Epithelial cell of esophagus (primary cell): ENCODE data around the gene NAA25.
"Not testable (repeated sequence)": the region's sequence is repeated elsewhere in the genome, so short reads cannot be mapped to it uniquely, and the experiment has no call there.

Experiments used
- DNase-seq: peaks from one replicate; pipeline ENCODE4 v3.0.0; 2010; ENCODE audit warnings: low read depth
- H3K4me3 ChIP-seq: 2 replicates; pipeline ENCODE4 v1.5.1; 2011; ENCODE audit warnings: mild to moderate bottlenecking, low read length, control low read depth
- TF ChIP-seq, protein P1 (sequence below): IDR thresholded peaks from 2 replicates; pipeline ENCODE4 v1.5.1; 2011; ENCODE audit warnings: low read depth, mild to moderate bottlenecking, low read length, control low read depth, inconsistent platforms; ENCODE audit not compliant: insufficient read depth; ENCODE audit errors: missing control alignments

NAA25 gene

DNA sequence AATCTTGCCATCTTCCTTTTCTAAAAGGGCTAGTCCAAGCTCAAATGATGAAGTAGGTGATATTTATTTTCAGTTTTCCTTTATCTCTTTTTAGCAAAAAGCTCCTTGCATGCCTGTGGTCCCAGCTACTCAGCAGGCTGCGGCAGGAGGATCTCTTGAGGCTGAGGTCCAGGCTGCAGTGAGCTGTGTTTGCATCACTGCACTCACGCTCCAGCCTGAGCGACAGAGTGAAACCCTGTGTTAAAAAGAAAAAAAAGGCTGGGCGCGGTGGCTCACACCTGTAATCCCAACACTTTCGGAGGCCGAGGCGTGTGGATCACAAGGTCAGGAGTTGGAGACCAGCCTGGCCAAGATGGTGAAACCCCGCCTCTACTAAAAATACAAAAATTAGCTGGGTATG, 100.6 kb downstream of the NAA25 start:
- no peak overlapping the region for H3K4me3 ChIP-seq
- DNase-seq, result no peak
- TF ChIP-seq, protein P1, sequence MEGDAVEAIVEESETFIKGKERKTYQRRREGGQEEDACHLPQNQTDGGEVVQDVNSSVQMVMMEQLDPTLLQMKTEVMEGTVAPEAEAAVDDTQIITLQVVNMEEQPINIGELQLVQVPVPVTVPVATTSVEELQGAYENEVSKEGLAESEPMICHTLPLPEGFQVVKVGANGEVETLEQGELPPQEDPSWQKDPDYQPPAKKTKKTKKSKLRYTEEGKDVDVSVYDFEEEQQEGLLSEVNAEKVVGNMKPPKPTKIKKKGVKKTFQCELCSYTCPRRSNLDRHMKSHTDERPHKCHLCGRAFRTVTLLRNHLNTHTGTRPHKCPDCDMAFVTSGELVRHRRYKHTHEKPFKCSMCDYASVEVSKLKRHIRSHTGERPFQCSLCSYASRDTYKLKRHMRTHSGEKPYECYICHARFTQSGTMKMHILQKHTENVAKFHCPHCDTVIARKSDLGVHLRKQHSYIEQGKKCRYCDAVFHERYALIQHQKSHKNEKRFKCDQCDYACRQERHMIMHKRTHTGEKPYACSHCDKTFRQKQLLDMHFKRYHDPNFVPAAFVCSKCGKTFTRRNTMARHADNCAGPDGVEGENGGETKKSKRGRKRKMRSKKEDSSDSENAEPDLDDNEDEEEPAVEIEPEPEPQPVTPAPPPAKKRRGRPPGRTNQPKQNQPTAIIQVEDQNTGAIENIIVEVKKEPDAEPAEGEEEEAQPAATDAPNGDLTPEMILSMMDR, result no peak

DNA sequence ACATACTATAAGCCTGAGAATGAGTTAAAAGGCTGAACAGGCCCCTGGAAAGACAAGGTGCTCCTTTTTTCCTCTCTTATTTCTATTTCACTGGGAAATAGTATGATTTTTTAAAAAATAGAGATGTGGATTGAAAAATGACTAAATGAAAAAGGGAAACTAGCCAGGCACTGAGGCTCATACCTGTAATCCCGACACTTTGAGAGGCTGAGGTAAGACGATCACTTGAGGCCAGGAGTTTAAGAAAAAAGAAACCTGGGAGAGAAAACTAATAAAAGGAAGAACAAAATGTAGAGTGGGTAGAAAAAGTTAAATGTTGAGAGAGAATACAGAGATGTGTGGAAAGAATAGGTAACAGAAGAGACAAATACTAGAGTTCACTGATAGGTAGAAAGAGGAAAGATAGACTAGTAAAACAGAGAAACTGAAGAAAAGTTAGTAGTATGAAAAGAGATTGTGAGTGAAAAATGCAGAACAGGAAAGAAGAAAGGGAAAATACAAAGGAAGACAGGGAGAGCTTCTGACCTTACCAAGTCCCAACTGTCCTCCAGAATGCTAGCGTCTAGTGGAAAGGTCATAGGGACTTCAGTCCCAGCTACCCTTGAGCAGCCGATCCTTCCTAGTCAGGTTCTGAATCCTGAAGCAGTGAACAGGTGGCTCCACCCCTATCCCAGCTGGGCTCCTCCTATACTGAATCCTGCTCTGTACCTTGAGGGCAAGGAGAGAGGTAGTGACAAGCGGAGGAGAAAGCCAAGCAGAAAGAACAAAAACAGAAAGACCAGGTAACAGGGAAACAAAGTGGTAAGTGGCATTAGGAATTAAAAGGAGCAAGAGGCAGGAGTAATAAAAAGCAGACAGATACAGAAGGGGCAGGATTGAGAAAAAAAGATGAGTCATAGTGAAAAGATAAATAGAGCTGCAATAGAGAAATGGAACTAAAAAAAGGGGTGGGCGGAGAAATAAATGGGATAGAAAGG, 102.9 kb downstream of the NAA25 start:
- DNase-seq, result peak; percentile 51
- H3K4me3 ChIP-seq, result no peak overlapping the region
- TF ChIP-seq, protein P1, result no peak

DNA sequence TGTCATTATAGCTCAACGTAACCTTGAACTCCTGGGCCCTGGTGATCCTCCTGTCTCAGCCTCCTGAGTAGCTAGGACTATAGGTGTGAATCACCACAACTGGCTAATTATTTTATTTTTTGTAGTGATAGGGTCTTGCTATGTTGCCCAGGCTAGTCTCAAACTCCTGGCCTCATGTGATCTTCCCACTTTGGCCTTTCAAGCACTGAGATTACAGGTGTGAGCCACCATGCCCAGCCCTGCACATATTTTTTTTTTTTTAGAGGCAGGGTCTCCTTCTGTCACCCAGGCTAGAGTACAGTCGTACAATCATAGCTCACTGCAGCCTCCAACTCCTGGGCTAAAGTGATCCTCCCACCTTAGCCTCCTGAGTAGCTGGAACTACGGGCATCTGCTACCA, 104.5 kb downstream of the NAA25 start:
- TF ChIP-seq, protein P1, result no peak
- H3K4me3 ChIP-seq, result no peak overlapping the region
- no peak for DNase-seq

DNA sequence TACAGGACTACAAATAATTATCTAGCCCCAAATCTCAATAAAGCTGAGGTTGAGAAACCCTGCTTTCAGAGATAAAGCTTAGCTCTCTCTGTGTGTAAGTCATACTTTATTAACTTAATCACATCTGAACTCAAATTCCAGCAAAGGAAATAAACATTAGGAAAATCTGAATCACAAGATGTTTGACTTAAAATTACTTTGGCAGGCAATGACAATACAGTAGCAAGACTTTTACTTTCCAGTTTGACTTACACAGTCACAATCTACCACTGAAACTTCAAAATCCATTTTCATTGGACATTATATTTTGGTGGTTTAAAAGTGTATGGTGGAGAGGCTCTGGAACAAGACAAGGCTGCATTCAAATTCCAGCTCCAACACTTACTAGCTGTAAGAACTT, 107.0 kb downstream of the NAA25 start:
- DNase-seq, result no peak
- no peak overlapping the region for H3K4me3 ChIP-seq
- TF ChIP-seq, protein P1, result no peak

DNA sequence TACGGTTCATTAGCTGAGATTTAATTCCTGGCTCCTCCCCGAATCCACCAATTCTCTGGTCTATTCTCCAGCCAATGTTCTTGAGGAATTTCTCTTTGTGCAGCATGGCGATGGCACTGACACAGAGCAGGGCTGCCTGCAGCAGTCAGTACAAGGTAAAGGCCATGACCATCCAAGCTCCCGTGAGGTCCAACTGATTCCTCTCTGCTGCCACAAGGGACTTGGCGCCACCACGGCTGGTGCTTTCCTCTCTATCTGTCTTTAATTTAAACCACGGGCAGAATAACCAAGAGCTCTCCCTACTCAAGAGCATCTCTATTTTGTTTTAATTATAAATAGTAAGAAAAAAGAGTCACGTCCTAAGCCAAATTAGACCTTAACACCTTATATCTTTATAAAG, 107.8 kb downstream of the NAA25 start:
- no peak for DNase-seq
- TF ChIP-seq, protein P1, result no peak
- no peak overlapping the region for H3K4me3 ChIP-seq

DNA sequence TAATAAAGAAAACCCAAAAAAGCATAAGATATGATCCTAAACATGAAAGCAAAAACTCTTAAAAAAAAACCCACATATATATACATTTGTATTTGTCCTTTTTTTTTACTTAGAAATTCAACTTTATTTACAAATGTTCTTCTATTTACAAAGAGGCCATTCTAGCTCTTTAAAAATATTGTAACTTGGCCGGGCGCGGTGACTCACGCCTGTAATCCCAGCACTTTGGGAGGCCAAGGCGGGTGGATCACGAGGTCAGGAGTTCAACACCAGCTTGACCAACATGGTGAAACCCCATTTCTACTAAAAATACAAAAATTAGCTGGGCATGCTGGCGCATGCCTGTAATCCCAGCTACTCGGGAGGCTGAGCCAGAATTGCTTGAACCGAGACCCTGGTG, 109.5 kb downstream of the NAA25 start:
- not testable (repeated sequence) for DNase-seq, H3K4me3 ChIP-seq

DNA sequence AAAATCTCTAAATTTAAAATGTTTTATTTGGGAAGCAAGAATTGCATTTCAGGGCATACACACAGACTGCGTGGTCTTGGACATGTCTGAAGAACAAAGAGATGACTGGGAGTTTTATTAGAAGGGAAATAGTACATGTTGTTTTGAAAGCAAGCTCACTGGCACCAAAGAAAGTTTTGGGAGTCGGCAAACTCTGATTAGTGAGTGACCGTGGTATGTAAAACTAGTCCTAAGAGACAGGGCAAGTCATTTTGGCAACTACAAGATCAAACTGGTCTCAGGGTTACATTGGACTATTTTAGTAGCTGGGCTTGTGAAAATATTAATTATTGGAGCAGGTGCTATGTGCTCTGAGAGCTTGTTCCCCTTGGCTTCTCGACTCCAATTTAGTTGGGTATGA, 110.6 kb downstream of the NAA25 start:
- TF ChIP-seq, protein P1, result no peak
- no peak overlapping the region for H3K4me3 ChIP-seq
- no peak for DNase-seq
